ENCODE data around the gene GKN1. TPM values are rescaled to one million over a fixed set of nuclear protein-coding genes. Genes with fewer than 3 reads are reported as not detected.

Gene GKN1
- polyA plus RNA-seq, 1 donor from 2014 or later, result not detected

- Histone ChIP-seq H2AFZ (ENCODE audit: low read depth, low read length) (no peak overlapping the region), H3K27me3 (ENCODE audit: insufficient read depth, low read depth, low read length) (no peaks in the 10 kb centered on the region), H3K36me3 (ENCODE audit: insufficient read depth, low read length) (no peaks in the 10 kb centered on the region), H3K9me2 (ENCODE audit: insufficient read depth, low read length) (no peaks in the 10 kb centered on the region), H4K20me1 (ENCODE audit: insufficient read depth) (no peaks in the 10 kb centered on the region), H3K9me3 (ENCODE audit: low read length) (no peaks in the 10 kb centered on the region), H3K79me2 (replicated peaks; ENCODE audit: insufficient read depth, low read length) (no peaks in the 10 kb centered on the region), H3K4me2 (ENCODE audit: low read length) (no peak overlapping the region), H3K9ac (ENCODE audit: low read length) (no peak overlapping the region), H3F3A (ENCODE audit: insufficient read depth, low read length, poor library complexity, severe bottlenecking) (no peaks in the 10 kb centered on the region), H3K27ac (ENCODE audit: low read length) (no peak overlapping the region), H3K4me3 (ENCODE audit: low read length) (no peak overlapping the region)
- TF ChIP-seq REST (IDR thresholded peaks at IDR 0.05; ENCODE audit: borderline replicate concordance), result no peak
- TF ChIP-seq RAD21 (conservative IDR thresholded peaks at IDR 0.05), result no peak
These were observed 34.1 kb upstream of the GKN1 start for GRCh38 chr2:68940369-68940768.

DNA sequence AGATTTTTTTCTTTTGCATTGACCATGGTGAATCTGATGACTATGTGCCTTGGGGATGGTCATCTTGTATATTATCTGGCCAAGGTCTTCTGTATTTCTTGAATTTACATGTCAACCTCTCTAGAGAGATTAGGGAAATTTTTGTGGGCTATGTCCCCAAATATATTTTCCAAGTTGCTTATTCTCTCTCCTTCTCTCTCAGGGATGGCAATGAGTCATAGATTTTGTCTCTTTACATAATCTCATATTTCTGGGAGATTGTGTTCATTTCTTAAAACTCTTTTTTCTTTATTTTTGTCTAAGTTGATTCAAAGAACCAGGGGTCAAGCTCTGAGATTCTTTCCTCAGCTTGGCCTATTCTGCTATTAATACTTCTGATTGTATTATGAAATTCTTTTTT, 31.6 kb upstream of the GKN1 start:
- H4K20me1 ChIP-seq (ENCODE audit: insufficient read depth), result no peaks in the 10 kb centered on the region
- H3K4me3 ChIP-seq (ENCODE audit: low read length), result no peak overlapping the region
- no peak overlapping the region for H3K27ac ChIP-seq (ENCODE audit: low read length)
- no peaks in the 10 kb centered on the region for H3F3A ChIP-seq (ENCODE audit: insufficient read depth, low read length, poor library complexity, severe bottlenecking)
- no peak overlapping the region for H3K9ac ChIP-seq (ENCODE audit: low read length)
- H3K36me3 ChIP-seq (ENCODE audit: insufficient read depth, low read length), result no peaks in the 10 kb centered on the region
- H3K27me3 ChIP-seq (ENCODE audit: insufficient read depth, low read depth, low read length), result no peaks in the 10 kb centered on the region
- H3K9me3 ChIP-seq (ENCODE audit: low read length), result no peaks in the 10 kb centered on the region
- TF ChIP-seq EZH2 (IDR thresholded peaks at IDR 0.05; ENCODE audit: borderline replicate concordance, insufficient read depth, low read length, poor library complexity, severe bottlenecking), result no peak
- TF ChIP-seq RAD21 (conservative IDR thresholded peaks at IDR 0.05), result no peak
- TF ChIP-seq SMC3 (conservative IDR thresholded peaks at IDR 0.05; ENCODE audit: poor library complexity), result no peak
- no peak for TF ChIP-seq MXI1 (conservative IDR thresholded peaks at IDR 0.05; ENCODE audit: poor library complexity, severe bottlenecking)
- no peak for TF ChIP-seq TAF1 (IDR thresholded peaks at IDR 0.05; ENCODE audit: low read depth)
- TF ChIP-seq, protein P1, sequence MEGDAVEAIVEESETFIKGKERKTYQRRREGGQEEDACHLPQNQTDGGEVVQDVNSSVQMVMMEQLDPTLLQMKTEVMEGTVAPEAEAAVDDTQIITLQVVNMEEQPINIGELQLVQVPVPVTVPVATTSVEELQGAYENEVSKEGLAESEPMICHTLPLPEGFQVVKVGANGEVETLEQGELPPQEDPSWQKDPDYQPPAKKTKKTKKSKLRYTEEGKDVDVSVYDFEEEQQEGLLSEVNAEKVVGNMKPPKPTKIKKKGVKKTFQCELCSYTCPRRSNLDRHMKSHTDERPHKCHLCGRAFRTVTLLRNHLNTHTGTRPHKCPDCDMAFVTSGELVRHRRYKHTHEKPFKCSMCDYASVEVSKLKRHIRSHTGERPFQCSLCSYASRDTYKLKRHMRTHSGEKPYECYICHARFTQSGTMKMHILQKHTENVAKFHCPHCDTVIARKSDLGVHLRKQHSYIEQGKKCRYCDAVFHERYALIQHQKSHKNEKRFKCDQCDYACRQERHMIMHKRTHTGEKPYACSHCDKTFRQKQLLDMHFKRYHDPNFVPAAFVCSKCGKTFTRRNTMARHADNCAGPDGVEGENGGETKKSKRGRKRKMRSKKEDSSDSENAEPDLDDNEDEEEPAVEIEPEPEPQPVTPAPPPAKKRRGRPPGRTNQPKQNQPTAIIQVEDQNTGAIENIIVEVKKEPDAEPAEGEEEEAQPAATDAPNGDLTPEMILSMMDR (IDR thresholded peaks at IDR 0.05; ENCODE audit: poor library complexity, severe bottlenecking), result no peak
- TF ChIP-seq EP300 (conservative IDR thresholded peaks at IDR 0.05; ENCODE audit: poor library complexity, severe bottlenecking), result no peak
- TF ChIP-seq POLR2AphosphoS5 (IDR thresholded peaks at IDR 0.05), result no peak
- no peaks in the 10 kb centered on the region for H3K79me2 ChIP-seq (replicated peaks; ENCODE audit: insufficient read depth, low read length)
- no peak overlapping the region for H3K4me2 ChIP-seq (ENCODE audit: low read length)
- no peaks in the 10 kb centered on the region for H3K9me2 ChIP-seq (ENCODE audit: insufficient read depth, low read length)
- H2AFZ ChIP-seq (ENCODE audit: low read depth, low read length), result no peak overlapping the region
